ENCODE measurements around the gene TAL1.

TAL1 gene

GRCh38 chr1:47188791-47189785 lies 42.9 kb downstream of the TAL1 start:
- TF ChIP-seq, protein P1, sequence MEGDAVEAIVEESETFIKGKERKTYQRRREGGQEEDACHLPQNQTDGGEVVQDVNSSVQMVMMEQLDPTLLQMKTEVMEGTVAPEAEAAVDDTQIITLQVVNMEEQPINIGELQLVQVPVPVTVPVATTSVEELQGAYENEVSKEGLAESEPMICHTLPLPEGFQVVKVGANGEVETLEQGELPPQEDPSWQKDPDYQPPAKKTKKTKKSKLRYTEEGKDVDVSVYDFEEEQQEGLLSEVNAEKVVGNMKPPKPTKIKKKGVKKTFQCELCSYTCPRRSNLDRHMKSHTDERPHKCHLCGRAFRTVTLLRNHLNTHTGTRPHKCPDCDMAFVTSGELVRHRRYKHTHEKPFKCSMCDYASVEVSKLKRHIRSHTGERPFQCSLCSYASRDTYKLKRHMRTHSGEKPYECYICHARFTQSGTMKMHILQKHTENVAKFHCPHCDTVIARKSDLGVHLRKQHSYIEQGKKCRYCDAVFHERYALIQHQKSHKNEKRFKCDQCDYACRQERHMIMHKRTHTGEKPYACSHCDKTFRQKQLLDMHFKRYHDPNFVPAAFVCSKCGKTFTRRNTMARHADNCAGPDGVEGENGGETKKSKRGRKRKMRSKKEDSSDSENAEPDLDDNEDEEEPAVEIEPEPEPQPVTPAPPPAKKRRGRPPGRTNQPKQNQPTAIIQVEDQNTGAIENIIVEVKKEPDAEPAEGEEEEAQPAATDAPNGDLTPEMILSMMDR (IDR thresholded peaks at IDR 0.05; ENCODE audit: low read depth, low read length), result no peak
- no peak for DNase-seq (ENCODE audit: extremely low read depth, low read depth)

- DNase-seq (ENCODE audit: extremely low read depth, low read depth), result no peak
- TF ChIP-seq, protein P1 (IDR thresholded peaks at IDR 0.05; ENCODE audit: low read depth, low read length), result no peak
Measured at GRCh38 chr1:47187926-47188250, 44.1 kb downstream of the TAL1 start.

DNA sequence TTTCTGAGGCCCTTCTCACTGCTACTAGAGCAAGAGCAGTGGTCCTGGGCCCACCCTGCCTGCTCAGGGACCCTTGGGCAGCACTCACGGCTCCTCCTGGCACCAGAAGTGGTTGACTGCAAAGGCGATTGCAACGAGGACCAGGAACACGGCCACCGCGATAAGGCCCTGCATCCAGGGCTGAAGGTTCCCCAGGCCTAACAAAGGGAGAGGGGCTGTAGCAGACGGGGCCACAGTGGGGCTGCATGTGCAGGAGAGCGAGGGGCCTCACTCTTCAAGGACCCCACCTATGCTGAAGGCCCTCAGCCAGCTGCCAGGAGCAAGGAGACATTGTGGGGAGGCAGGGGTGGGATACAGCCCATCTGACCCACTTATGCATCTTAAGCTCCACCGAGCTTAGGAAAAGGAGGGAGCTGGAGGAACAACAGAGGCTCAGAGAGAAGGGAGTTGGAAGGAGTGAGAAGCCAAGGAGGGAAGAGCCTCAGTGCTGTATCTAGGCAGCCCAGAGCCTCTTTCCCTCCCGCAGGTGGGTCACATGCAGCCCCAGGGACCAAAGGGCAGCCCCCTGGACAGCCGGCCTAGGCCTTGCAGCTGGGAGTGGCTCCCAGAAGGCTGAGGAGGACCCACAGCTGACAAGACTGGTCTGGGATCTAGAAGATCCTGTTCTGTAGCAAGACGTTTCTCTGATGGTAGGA lies 44.6 kb downstream of the TAL1 start:
- TF ChIP-seq, protein P1 (IDR thresholded peaks at IDR 0.05; ENCODE audit: low read depth, low read length), result no peak
- DNase-seq (ENCODE audit: extremely low read depth, low read depth), result no peak

GRCh38 chr1:47186267-47187185 lies 45.5 kb downstream of the TAL1 start:
- no peak for DNase-seq (ENCODE audit: extremely low read depth, low read depth)
- TF ChIP-seq, protein P1 (IDR thresholded peaks at IDR 0.05; ENCODE audit: low read depth, low read length), result no peak

GRCh38 chr1:47184822-47185677 lies 47.0 kb downstream of the TAL1 start:
- DNase-seq (ENCODE audit: extremely low read depth, low read depth), result no peak
- TF ChIP-seq, protein P1 (IDR thresholded peaks at IDR 0.05; ENCODE audit: low read depth, low read length), result no peak

- TF ChIP-seq, protein P1 (IDR thresholded peaks at IDR 0.05; ENCODE audit: low read depth, low read length), result no peak
- no peak for DNase-seq (ENCODE audit: extremely low read depth, low read depth)
Measured at GRCh38 chr1:47184090-47184821, 47.8 kb downstream of the TAL1 start.

Measured in AG09319 (cell line).